GM18868 (cell line): ENCODE results near the gene TMEM239.

Experiments used
- ATAC-seq: cut with Tn5 transposase; IDR thresholded peaks from one replicate; pipeline ENCODE4 v1.9.1; 2021; ENCODE audit warnings: mild to moderate bottlenecking, moderate library complexity; ENCODE audit not compliant: unreplicated experiment

TMEM239 gene

DNA sequence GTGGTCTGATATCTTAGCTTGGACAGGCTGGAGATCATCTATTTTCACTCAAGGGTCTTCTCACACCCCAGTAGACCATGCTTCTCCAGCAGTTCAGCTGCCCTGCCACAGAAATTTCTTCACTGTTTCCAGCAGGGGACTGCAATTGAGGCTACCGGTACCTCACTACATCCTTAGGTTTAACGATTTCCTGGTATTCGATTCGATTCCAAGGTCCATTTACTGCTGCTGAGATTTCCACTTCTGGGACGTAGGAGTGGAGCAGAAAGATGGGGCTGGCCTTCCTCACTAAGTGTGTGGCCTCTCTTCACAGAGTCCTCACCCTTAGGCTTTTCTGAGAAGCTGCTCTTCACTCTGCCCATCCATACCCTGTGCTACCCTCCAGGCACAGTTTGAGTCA lies 30.5 kb downstream of the TMEM239 start:
- ATAC-seq = no peak

DNA sequence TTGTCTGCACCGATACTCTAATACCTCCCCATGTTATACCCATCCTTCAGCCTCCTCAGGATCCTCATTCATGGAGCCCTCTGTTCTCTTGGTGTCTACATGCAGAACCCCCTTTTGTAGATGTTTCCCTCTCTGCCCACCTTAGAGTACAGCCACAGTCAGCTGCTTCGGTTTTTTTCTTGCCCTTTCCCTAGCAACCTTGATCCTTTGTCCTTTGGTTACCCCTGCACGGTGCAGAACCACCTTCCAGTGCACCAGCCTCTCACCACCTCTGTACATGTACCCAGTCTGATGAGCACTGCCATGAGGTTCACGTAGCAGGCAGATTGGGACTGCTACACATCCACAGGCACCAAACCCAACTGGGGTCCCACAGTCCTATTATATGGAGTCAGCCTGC lies 31.6 kb downstream of the TMEM239 start:
- ATAC-seq = no peak

DNA sequence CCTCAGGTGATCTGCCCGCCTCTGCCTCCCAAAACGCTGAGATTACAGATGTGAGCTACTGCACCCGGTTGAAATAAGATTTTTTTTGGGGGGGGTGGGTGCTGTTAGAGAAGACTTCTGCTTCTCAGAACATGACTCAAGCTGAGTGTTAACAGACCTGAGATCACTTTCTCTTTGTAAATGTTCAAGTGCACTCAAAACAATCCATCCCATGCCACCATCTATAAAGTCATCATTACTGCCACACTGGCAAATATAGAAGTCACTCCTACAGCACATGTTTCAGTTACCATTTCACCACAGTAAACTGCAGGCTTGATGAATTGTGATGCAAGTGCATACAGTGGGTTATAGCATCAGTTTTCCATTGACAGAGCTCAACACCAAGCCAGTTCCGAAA lies 33.4 kb downstream of the TMEM239 start:
- no peak for ATAC-seq

DNA sequence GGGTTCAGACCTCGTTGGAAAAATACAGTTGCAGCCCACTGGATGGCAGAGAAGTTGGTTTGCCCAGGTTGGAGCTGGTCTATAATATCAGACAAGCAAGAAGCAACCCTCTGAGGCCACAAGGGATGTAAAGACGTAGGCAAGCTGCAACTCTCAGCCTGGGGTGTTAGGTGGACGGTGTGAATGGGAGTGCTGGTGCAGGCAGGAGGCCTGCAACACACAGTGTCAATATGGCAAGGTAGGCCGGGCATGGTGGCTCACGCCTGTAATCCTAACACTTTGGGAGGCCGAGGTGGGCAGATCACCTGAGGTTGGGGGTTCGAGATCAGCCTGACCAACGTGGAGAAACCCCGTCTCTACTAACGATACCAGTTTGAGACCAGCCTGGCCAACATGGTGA lies 34.9 kb downstream of the TMEM239 start:
- ATAC-seq = no peak

DNA sequence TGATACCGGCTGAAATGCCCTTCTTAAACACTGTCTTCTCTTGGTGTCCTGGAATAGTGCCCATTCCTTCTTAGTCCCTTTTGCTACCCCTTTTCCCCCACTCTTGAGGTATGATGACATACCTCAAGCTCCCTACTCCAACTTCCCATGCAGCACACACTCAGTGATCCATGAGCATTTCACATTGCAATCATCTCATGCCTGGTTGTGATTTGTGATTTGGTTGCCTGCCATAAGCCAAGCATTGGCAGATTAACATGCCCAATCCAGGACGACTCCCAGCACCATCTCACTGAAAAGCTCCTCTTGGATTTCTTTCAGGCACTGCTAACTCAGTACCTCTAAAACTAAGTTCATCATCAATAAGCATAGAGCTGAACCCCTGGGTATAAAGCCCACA lies 42.4 kb downstream of the TMEM239 start:
- no peak for ATAC-seq

DNA sequence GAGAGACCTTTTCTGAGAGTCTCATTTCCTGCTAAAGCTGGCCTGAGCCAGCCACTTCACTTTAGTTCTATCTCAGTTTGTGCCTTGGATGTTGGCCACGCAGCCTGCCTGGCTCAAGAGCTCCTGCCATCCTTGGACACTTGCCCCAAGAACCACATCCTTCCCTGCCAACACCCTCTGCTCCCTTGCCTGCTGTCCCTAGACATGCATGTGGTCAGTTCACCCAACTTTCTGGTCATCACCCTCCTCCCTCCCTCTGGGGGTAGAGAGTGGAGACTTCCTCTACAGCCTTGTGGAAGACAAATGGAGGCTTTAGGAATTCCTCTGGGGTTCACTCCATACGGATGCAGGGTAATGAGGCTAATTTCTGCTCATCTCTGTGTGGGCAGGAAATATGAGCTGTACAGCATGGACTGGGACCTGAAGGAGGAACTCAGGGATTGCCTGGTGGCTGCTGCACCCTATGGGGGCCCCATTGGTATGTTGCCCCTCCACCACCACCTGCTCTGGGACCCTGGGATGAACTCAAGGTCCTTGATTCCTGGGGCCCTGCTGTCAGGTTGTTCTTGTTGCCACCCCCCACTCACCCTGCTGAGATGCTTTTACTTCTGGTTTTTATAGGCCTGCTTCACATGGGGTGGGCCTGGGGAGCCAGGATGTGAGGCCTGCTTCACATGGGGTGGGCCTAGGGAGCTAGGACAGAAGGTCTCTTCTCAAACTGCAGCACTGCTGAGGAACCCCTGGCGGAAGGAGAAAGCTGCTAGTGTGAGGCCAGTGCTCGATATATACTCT lies 43.4 kb downstream of the TMEM239 start:
- no peak for ATAC-seq

DNA sequence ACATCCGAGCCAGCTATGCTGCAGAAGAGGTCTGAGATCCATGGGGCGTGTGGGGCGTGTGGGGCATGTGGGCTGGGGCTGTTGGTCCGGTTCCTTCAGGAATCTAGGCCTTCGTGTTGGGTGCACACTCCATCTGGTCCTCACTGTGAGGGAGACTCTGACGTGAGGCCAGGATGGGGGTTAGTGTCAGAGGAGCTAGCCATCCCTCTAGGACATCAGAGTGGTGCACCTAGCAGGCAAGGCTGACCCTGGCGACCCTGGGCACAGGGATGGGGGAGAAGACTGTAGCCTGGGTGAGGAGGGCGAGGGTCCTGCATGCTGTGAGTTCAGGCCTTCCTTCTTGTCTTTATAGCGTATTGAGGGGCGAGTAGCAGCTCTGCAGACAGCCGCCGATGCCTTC lies 48.5 kb downstream of the TMEM239 start:
- ATAC-seq = no peak

DNA sequence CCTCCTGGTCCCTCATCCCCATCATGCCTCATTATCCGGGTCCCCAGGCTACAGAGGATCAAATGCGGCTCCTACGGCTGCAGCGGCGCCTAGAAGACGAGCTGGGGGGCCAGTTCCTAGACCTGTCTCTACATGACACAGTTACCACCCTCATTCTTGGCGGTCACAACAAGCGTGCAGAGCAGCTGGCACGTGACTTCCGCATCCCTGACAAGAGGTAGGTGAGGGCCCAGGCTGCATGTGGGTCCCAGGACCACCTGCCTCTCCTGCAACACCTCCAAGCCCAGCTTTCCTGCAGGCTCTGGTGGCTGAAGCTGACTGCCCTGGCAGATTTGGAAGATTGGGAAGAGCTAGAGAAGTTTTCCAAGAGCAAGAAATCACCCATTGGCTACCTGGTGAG lies 48.9 kb downstream of the TMEM239 start:
- ATAC-seq = no peak

DNA sequence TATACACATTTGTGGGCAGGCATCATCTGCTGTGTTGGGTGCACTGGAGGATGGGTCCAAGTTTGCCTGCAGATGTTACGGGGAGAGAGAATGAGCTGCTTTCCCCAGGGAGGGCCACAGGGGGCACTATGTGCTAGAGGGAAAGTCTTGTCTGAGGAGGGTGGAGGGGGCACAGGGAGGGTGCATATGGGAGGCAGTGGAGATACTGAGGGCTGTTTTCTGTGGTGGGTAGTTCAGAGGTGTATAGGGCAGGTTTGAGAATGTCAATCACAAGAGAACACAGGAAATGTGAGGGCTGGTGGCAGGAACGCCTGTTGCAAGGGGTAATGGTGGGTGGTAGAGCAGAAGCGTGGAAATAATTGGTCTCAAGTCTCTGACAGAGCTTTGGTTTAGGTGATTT lies 49.5 kb downstream of the TMEM239 start:
- no peak for ATAC-seq

DNA sequence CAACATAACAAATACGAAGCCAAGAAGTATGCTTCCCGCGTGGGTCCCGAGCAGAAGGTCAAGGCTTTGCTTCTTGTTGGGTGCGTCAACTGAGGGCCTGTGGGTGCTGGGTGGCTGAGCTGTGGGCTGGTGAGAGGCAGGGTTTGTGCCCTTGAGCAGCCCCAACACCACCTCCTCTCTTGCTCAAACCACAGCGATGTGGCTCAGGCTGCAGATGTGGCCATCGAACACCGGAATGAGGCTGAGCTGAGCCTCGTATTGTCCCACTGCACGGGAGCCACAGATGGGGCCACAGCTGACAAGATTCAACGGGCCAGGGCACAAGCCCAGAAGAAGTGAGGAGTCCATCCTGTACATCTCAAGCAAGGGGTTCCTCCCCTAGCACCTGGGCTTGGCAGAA lies 50.1 kb downstream of the TMEM239 start:
- ATAC-seq = no peak

DNA sequence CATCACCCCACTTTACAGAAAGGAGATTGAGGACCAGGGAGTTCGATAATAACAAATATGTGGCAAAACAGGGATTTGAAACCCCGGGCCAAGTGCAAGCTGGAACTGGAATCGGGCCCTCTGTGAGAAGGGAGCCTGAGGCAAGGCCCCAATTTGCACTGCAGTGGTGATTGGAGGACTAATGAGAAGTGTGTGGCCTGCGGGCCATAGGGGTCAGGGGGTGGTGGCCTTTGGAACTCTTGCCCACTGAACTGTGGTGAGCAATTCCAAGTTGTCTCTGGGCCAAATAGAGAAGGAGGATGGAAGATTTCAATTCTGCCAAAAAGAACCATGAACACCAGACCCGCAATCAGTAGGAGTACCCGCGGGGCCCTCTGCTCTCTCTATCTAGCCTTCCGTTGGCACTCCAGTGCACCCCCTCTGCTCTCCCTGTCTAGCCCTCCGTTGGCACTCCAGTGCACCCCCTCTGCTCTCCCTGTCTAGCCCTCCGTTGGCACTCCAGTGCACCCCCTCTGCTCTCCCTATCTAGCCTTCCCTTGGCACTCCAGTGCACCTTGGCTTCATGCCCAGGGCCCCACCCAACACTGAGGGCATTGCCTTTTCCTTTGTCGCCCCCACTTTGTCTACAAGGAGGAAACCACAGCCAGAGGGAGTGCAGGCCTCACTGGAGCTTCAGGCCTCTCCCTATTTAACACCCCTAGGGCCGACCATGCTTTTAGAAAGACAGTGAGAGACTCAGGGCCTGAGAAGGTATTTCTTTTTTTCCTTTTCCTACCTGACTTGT lies 51.1 kb downstream of the TMEM239 start:
- no peak for ATAC-seq
